Adipocyte (in vitro differentiated cells): ENCODE results near the gene CDH23.

ENCODE experiments used
- DNase-seq: peaks from one replicate; pipeline ENCODE4 v3.0.0-alpha.2; 2015; ENCODE audit warnings: low read depth
- H3K27me3 ChIP-seq: replicated peaks from 2 replicates; pipeline ENCODE4 v1.7.0; 2013; ENCODE audit warnings: mild to moderate bottlenecking, low read length, moderate library complexity; ENCODE audit not compliant: control insufficient read depth, insufficient read depth
- H3K36me3 ChIP-seq: 2 replicates; pipeline ENCODE4 v1.7.0; 2013; ENCODE audit warnings: low read length, mild to moderate bottlenecking, moderate library complexity; ENCODE audit not compliant: control insufficient read depth, insufficient read depth, severe bottlenecking
- H3K4me1 ChIP-seq: 2 replicates; pipeline ENCODE4 v1.7.0; 2013; ENCODE audit warnings: mild to moderate bottlenecking, low read length, moderate library complexity; ENCODE audit not compliant: control insufficient read depth, insufficient read depth
- H3K4me3 ChIP-seq: 2 replicates; pipeline ENCODE4 v1.7.0; 2013; ENCODE audit warnings: mild to moderate bottlenecking, low read length, moderate library complexity
- H3K9ac ChIP-seq: 2 replicates; pipeline ENCODE4 v1.7.0; 2013; ENCODE audit warnings: mild to moderate bottlenecking, low read length, moderate library complexity
- H3K9me3 ChIP-seq: 2 replicates; pipeline ENCODE4 v1.7.0; 2013; ENCODE audit warnings: mild to moderate bottlenecking, low read length, moderate library complexity; ENCODE audit not compliant: control insufficient read depth

CDH23 gene

DNA sequence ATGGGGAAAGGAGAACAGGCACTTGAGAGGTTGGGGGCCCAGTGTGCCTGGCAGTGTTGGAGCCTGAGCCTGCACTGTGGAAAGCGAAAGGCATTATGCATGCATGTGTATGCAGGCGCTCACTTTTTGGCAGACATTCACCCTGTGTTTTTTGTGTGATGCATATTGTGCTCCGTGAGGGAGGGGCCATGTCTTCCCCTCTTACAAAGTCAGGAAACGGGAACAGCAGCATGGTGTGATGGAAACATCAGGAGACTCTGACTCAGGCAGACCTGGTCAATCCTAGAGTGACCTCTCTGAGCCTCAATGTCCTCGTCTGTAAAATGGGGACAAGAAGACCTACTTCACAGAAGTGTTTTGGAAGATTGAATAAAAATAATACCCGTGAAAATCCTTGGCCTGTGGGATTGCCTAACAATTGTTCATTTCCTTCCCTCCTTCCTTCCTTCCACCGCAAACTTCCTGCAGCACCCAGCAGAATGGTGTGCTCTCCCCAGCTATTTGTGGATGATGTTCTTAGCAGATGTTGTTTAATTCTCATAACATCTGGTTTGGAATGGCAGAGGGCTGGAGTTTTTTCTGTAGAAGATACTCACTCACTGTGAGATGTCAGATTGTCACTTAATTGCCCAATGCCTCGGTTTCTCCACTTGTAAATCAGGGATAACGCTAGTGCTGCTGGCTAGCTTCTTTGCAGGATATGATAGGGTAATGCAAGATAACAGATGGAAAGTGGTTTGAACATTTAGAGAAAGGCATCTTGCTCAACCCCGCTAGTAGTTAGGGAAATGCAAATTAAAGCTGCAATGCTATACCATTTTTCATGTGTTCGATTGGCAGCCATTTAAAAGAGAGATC is 39.8 kb downstream of the CDH23 start:
- Histone ChIP-seq H3K9me3 (no peaks in the 10 kb centered on the region), H3K4me3 (no peak overlapping the region), H3K27me3 (peaks cover 10% of the 10 kb centered on the region), H3K4me1 (peaks cover 23% of the 10 kb centered on the region), H3K36me3 (no peaks in the 10 kb centered on the region), H3K9ac (no peak overlapping the region)
- no peak for DNase-seq

DNA sequence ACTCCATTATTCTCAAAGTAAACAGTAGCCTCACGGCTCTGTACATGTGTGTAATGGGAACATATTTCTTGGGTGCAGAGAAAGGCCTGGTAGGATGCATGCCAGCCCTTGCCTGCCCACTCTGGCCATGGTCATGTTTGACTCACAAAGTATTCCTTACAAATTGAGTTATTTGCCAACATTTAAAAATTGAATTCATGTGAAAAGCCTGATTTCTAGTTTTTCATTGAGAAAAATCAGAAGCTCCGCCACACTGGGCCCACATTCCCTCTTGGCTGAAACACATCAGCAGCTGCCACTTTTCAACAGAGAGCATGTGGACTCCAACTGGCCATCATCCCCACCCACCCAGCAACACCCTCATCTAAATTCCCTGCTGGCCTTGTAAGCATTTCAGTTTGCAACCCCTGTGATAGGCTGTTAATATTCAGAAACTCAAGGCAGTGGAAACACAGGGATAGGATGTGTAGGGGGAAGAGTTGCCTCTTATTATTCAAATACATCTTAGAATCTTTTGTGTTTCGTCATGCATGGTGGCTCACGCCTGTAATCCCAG is 40.9 kb downstream of the CDH23 start:
- Histone ChIP-seq H3K27me3 (peaks cover 12% of the 10 kb centered on the region), H3K4me3 (no peak overlapping the region), H3K9ac (no peak overlapping the region), H3K4me1 (peaks cover 14% of the 10 kb centered on the region), H3K36me3 (no peaks in the 10 kb centered on the region), H3K9me3 (no peaks in the 10 kb centered on the region)
- DNase-seq, result no peak

DNA sequence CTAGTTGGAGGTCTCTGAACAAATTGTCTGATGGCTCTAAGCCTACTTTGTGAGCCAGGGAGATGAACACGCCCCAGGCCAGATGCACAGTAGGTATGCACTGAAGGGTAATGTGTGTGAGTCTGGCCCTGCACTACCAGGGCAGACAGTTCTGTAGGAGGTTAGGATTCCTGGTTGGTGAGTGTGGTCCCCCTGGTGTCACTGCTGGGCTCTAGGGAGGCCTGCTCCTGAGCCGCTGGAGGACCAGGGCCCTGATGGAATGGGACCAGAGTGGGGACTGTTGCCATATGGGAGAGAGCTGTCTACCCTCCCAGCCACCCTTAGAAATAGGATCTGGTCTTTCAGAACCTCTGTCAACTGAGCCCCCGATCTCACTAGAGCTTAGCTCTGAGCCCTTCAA is 42.0 kb downstream of the CDH23 start:
- no peak for DNase-seq
- Histone ChIP-seq H3K36me3 (no peaks in the 10 kb centered on the region), H3K9me3 (no peaks in the 10 kb centered on the region)

DNA sequence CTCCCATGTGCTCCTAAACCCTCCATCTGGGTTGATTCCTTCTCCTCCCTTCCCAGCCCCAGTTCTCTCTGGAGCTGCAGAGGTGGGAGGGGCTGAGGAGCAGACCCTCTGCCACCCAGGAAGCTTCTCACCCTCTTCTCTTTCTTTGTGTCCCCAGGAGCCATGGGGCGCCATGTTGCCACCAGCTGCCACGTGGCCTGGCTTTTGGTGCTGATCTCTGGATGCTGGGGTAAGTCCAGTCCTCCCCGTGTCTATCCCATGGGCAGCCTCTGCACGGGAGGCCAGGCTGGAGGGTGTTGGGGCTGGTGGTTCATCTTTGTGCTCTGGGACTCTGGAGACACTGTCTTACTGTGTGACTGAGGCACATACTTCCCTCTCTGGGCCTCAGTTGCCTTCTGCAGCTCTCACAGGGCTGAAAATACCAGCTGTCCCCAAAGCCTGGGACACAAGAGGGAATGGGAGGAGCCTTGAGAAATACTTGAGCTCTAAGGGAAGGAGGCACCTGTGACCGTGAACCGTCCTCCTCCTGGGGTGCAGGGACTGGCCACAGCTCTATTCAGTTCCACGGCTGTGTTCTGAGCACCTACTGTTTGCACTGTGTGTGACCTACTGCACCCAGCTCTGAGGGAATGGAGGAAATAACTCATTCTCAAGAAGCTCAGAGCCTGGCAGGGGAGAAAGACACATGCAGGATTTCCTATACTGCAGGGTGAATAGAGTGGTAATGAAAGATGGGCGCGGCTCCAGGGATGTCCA is 43.1 kb downstream of the CDH23 start:
- no peak for DNase-seq
- peaks cover 32% of the 10 kb centered on the region for H3K27me3 ChIP-seq
- H3K9me3 ChIP-seq, result no peaks in the 10 kb centered on the region
- no peak overlapping the region for H3K9ac ChIP-seq
- H3K4me3 ChIP-seq, result no peak overlapping the region
- peaks cover 9% of the 10 kb centered on the region for H3K4me1 ChIP-seq
- H3K36me3 ChIP-seq, result no peaks in the 10 kb centered on the region

More for the DNA sequence above, 42.0 kb downstream of the CDH23 start:
- H3K4me1 ChIP-seq, result peaks cover 9% of the 10 kb centered on the region
- peaks cover 21% of the 10 kb centered on the region for H3K27me3 ChIP-seq
- no peak overlapping the region for H3K4me3 ChIP-seq
- H3K9ac ChIP-seq, result no peak overlapping the region

DNA sequence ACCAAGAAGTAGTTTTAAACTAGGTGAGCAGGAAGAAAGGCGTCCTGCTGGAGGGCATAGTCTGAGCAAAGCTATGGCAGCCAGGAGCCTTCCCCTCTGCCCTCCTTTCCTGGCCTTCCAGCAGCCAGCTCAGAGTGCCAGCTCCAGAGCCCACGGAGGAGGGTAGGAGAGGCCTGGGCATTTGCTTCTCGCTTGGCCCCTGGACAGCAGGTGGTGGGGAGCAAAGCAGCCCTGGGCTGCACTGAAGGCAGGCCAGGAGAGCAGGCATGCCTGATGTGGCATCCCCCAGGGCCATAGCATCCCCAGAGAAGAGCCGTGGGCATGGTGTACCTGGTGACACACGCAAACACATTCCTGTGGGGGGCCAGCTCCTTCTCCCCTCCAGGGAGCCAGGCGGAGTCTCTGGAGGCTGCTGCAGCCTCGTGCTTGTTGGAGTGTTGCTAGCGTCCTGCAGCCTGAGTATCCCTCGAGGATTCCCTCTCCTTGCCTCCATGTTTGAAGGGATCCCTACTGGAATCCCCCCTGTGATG is 43.9 kb downstream of the CDH23 start:
- Histone ChIP-seq H3K36me3 (no peaks in the 10 kb centered on the region), H3K4me3 (no peak overlapping the region), H3K4me1 (peaks cover 6% of the 10 kb centered on the region), H3K9me3 (no peaks in the 10 kb centered on the region), H3K27me3 (peaks cover 32% of the 10 kb centered on the region), H3K9ac (no peak overlapping the region)
- no peak for DNase-seq

DNA sequence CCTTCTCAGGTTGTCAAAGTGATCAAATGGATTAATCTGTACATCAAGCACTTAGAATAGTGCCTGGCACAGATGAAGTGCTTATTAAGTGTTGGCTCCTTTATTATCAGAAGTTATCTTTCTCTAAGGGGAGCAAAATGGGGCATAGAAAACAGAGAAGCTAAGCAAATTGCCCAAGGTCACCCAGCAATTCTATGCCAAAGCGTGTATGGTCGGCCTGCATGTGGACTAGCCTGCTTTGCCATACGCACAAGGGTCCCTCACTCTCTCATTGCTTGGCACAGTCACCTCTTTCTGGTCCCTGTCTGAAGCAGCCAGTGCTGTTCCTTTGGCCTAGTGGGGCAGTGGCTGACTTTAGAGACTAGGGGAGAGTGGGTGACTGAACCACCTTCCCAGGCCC is 45.3 kb downstream of the CDH23 start:
- H3K36me3 ChIP-seq, result no peaks in the 10 kb centered on the region
- H3K4me3 ChIP-seq, result no peak overlapping the region
- no peak for DNase-seq
- peaks cover 35% of the 10 kb centered on the region for H3K27me3 ChIP-seq
- H3K9ac ChIP-seq, result no peak overlapping the region
- no peaks in the 10 kb centered on the region for H3K9me3 ChIP-seq
- H3K4me1 ChIP-seq, result peaks cover 4% of the 10 kb centered on the region

DNA sequence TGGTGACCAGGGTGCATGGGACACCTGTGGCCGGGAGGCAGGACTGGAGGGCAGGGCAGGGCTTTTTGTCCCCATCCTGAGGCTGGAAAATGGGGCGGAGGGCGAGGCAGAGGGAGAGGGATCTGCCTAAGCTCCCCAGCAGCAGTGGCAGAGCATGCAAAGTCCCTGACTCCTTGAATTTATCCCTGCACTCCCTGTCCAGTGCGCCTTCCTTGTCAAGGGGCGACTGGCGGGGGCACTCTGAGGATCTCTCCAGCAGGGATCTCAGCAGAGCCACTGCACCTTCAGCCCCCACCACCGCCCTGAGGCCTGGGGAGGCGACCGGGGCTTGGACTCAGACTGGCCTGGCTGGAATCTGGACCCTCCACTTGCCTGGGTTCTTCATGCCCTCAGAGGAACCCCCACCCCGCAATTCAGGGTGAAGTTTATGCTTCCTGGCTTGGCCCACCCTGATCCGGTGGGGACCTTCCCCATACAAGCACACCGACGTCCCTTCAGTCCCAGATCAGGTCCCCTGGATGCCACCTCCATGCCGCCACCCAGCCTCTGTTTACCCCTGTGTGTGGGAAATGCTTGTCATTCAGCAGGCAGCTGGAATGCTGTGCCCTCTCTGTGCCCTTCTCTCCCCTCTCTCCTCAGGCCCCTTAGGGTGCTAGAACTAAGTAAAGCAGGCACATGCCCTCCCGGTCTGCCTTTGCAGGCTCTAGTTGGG is 46.3 kb downstream of the CDH23 start:
- peaks cover 35% of the 10 kb centered on the region for H3K27me3 ChIP-seq

DNA sequence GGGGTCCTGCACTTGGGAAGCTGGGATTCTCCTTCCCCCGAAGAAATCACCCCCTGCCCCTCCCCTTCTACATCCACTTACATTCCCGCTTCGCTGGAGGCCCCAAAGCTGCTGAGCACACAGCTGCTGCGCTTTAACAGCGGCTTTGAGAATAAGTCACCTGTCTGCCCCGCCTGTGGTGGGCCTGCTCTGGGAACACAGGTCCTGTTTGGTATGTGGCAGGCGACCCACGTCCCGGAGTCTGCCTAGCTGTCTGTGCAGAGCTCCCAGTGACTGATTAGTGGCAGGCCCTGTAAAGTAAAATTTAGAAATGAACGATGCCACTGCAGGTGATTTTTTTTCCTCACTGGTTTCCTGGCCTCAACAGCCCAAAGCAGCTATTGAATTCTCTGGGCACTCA is 47.0 kb downstream of the CDH23 start:
- peaks cover 38% of the 10 kb centered on the region for H3K27me3 ChIP-seq
- H3K9ac ChIP-seq, result no peak overlapping the region
- DNase-seq, result no peak
- no peak overlapping the region for H3K4me3 ChIP-seq
- H3K9me3 ChIP-seq, result no peaks in the 10 kb centered on the region
- no peaks in the 10 kb centered on the region for H3K36me3 ChIP-seq
- peaks cover 4% of the 10 kb centered on the region for H3K4me1 ChIP-seq

More for the DNA sequence above, 46.3 kb downstream of the CDH23 start:
- Histone ChIP-seq H3K4me3 (no peak overlapping the region), H3K9ac (no peak overlapping the region), H3K36me3 (no peaks in the 10 kb centered on the region), H3K4me1 (peaks cover 4% of the 10 kb centered on the region), H3K9me3 (no peaks in the 10 kb centered on the region)
- no peak for DNase-seq

DNA sequence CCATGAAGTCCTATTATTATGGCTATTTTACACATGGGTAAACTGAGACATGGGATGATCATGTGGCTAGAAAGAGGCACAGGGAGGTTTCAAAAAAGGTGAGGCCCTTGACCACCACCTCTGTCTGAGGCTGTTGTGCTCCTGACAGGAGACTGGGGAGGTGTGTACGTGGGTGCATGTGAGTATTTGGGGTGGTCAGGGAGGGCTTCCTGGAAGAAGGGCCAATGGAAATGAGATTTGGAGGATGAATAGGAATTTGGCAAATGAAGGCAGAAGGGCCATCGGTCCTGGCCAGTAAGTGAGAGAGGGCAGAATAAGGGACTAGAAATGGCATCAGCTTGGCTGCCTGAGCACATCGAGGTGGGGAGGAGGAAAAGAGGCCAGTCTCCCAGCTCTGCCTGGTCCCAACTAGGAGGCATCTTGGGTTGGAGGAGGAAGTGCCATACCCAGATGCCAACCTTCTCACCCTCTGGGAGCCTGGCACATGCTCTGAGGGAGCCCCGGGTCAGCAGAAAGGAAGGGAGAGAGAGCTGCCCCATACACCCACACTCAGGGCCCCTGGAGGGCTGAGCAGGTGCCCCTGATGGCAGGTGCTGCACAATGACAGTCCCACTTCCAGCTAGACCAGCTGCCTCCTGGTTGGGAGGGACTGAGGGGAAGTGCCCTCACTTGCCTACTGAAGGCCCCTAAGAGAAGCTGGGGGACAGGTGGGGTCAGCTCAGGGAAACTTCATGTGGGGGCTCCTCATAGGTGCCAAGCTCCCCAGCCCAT is 47.7 kb downstream of the CDH23 start:
- peaks cover 38% of the 10 kb centered on the region for H3K27me3 ChIP-seq

DNA sequence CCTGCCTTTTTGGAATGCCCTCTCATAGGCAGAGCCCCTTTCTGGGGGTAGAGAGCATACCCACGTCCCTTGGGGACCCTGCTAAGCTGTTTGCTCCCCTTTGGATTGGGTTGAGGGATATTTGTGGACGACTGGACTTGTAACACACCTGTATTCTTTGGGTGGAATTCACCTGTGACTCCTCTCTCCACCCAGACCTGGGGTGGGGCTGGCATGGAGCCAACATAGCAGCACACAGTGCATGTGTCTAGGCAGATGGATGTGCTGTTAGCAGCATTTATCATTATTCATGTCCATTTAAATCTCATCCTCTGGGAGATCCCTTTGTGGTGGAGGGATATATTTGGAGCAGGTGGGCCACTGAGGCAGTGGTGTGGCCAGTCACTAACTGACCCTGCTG is 51.0 kb downstream of the CDH23 start:
- H3K9me3 ChIP-seq, result no peaks in the 10 kb centered on the region
- H3K27me3 ChIP-seq, result peaks cover 29% of the 10 kb centered on the region
- H3K9ac ChIP-seq, result no peak overlapping the region
- no peaks in the 10 kb centered on the region for H3K36me3 ChIP-seq
- H3K4me1 ChIP-seq, result no peaks in the 10 kb centered on the region
- no peak for DNase-seq
- no peak overlapping the region for H3K4me3 ChIP-seq

More for the DNA sequence above, 47.7 kb downstream of the CDH23 start:
- H3K9ac ChIP-seq, result no peak overlapping the region
- peaks cover 4% of the 10 kb centered on the region for H3K4me1 ChIP-seq
- no peak for DNase-seq
- H3K9me3 ChIP-seq, result no peaks in the 10 kb centered on the region
- no peak overlapping the region for H3K4me3 ChIP-seq
- no peaks in the 10 kb centered on the region for H3K36me3 ChIP-seq
